HCT116 (cell line): ENCODE results near the gene FHL2. TPM values are rescaled to one million over a fixed set of nuclear protein-coding genes. Genes with fewer than 3 reads are reported as not detected.

ENCODE experiments used
- ATAC-seq: fragments of 200-7000 bp; cut with Tn5 transposase; 2 replicates; pipeline ENCODE4 v1.9.1; 2020; ENCODE audit warnings: mild to moderate bottlenecking, moderate library complexity
- BruUV-seq: library from RNA; stranded (reverse); fragments of 400-500 nt; replicated peaks from 2 replicates; lab custom pipeline; 2021; lab: Mats Ljungman, UMichigan
- CTCF ChIA-PET: fragments of 300-600 bp; sonication (Branson Sonifier 250); formaldehyde crosslinking; loops from one replicate; lab custom pipeline; 2021; ENCODE audit warnings: antibody characterized with exemption; lab: Charles Lee
- POLR2A ChIA-PET: fragments of 300-600, 350-600 bp; sonication (Branson Sonifier 250); formaldehyde crosslinking; loops from one replicate; lab custom pipeline; 2021; ENCODE audit warnings: antibody characterized with exemption; lab: Charles Lee
- RAD21 ChIA-PET, 2 experiments: fragments of 300-600 bp; sonication (Branson Sonifier 250); formaldehyde crosslinking; loops; one replicate each; lab custom pipeline; 2023; ENCODE audit warnings: low total read pairs in 2 of 2; ENCODE audit not compliant: uncharacterized antibody in 2 of 2, unreplicated experiment in 2 of 2, low non-redundant PET in 1 of 2; lab: Charles Lee
- DNase-seq: peaks from one replicate; pipeline ENCODE4 v3.0.0-alpha.2; 2010; ENCODE audit warnings: low read depth, low spot score
- H2AFZ ChIP-seq: fragments of 200-600 bp; shearing (Covaris generic), sonication (generic); 2 replicates; pipeline ENCODE4 v1.6.1; 2017; ENCODE audit warnings: low read depth, mixed run types, mixed read lengths, antibody characterized with exemption, low read length; ENCODE audit not compliant: poor library complexity, severe bottlenecking
- H3K27ac ChIP-seq: 2 replicates; pipeline ENCODE4 v1.5.1; 2012; ENCODE audit warnings: low read depth, low read length
- H3K27me3 ChIP-seq: fragments of 200-600 bp; sonication (generic); 2 replicates; pipeline ENCODE4 v1.6.1; 2016; ENCODE audit warnings: mixed run types, low read length, mixed read lengths; ENCODE audit not compliant: insufficient read depth
- H3K36me3 ChIP-seq, 2 experiments: fragments of 200-500 bp in 1 of 2; fragments of 200-600 bp in 1 of 2; sonication (Bioruptor generic) in 1 of 2; sonication (generic) in 1 of 2; 2 replicates each; pipeline versions ENCODE4 v1.5.1 to v1.6.1; 2014 to 2016; ENCODE audit warnings: low read length in 2 of 2, inconsistent platforms in 1 of 2, mixed read lengths in 1 of 2, mixed run types in 1 of 2; ENCODE audit not compliant: insufficient read depth in 2 of 2, control insufficient read depth in 1 of 2
- H3K4me1 ChIP-seq, 2 experiments: fragments of 200-600 bp in 1 of 2; sonication (generic) in 1 of 2; 2 replicates each; pipeline versions ENCODE4 v1.5.1 to v1.6.1; 2012 to 2017; ENCODE audit warnings: low read length in 2 of 2, inconsistent platforms in 1 of 2, mild to moderate bottlenecking in 1 of 2, mixed read lengths in 1 of 2, mixed run types in 1 of 2, moderate library complexity in 1 of 2; ENCODE audit not compliant: insufficient read depth in 2 of 2, control insufficient read depth in 1 of 2
- H3K4me2 ChIP-seq: fragments of 200-600 bp; sonication (generic); 2 replicates; pipeline ENCODE4 v1.6.1; 2017; ENCODE audit warnings: mixed run types, low read length, mixed read lengths
- H3K4me3 ChIP-seq, 2 experiments: fragments of 200-600 bp in 1 of 2; sonication (generic) in 1 of 2; replicated peaks in 1 of 2; 2 replicates each; pipeline ENCODE4 v1.5.1; 2011 to 2016; ENCODE audit warnings: low read length in 2 of 2, control low read depth in 1 of 2, low read depth in 1 of 2, mild to moderate bottlenecking in 1 of 2, mixed read lengths in 1 of 2, mixed run types in 1 of 2
- H3K79me2 ChIP-seq: fragments of 200-600 bp; sonication (generic); 2 replicates; pipeline ENCODE4 v1.6.1; 2017; ENCODE audit warnings: mild to moderate bottlenecking, mixed run types, low read length, moderate library complexity, mixed read lengths; ENCODE audit not compliant: insufficient read depth
- H3K9ac ChIP-seq: fragments of 200-600 bp; sonication (generic); 2 replicates; pipeline ENCODE4 v1.6.1; 2016; ENCODE audit warnings: low read length, mixed read lengths
- H3K9me2 ChIP-seq: fragments of 200-600 bp; sonication (generic), shearing (Covaris generic); 2 replicates; pipeline ENCODE4 v1.6.1; 2017; ENCODE audit warnings: mixed run types, mild to moderate bottlenecking, moderate library complexity; ENCODE audit not compliant: insufficient read depth
- H3K9me3 ChIP-seq, 2 experiments: fragments of 200-500 bp in 1 of 2; fragments of 200-600 bp in 1 of 2; sonication (Bioruptor generic) in 1 of 2; sonication (generic) in 1 of 2; 2 replicates each; pipeline ENCODE4 v1.6.1; 2014 to 2017; ENCODE audit warnings: low read length in 2 of 2, mixed read lengths in 2 of 2, inconsistent platforms in 1 of 2, low read depth in 1 of 2, mild to moderate bottlenecking in 1 of 2, mixed run types in 1 of 2, moderate library complexity in 1 of 2; ENCODE audit not compliant: control insufficient read depth in 1 of 2, insufficient read depth in 1 of 2
- H4K20me1 ChIP-seq: fragments of 200-600 bp; sonication (generic), shearing (Covaris generic); 2 replicates; pipeline ENCODE4 v1.6.1; 2017; ENCODE audit warnings: mixed run types, mild to moderate bottlenecking, moderate library complexity; ENCODE audit not compliant: insufficient read depth
- CBX3 ChIP-seq: IDR thresholded peaks from 2 replicates; pipeline ENCODE4 v1.6.1; 2012; ENCODE audit warnings: low read depth
- ELF1 ChIP-seq: IDR thresholded peaks from 2 replicates; pipeline ENCODE4 v1.6.1; 2012; ENCODE audit warnings: low read depth, borderline replicate concordance
- EZH2phosphoT487 ChIP-seq: fragments of 200-600 bp; IDR thresholded peaks from 2 replicates; pipeline ENCODE4 v1.6.1; 2018; ENCODE audit warnings: antibody characterized with exemption, borderline replicate concordance
- JUND ChIP-seq: IDR thresholded peaks from 2 replicates; pipeline ENCODE4 v1.6.1; 2012
- POLR2AphosphoS5 ChIP-seq: IDR thresholded peaks from 2 replicates; pipeline ENCODE4 v1.6.1; 2011; ENCODE audit warnings: mild to moderate bottlenecking, low read depth, low read length, moderate library complexity
- SP1 ChIP-seq: IDR thresholded peaks from 2 replicates; pipeline ENCODE4 v1.6.1; 2012; ENCODE audit warnings: low read depth
- SRF ChIP-seq: IDR thresholded peaks from 2 replicates; pipeline ENCODE4 v1.6.1; 2012; ENCODE audit warnings: low read depth
- YY1 ChIP-seq: IDR thresholded peaks from 2 replicates; pipeline ENCODE4 v1.6.1; 2011; ENCODE audit warnings: low read length, low read depth, moderate library complexity, mild to moderate bottlenecking; ENCODE audit not compliant: insufficient replicate concordance; ENCODE audit errors: extremely low read depth
- ZFX ChIP-seq: fragments of 450-650 bp; IDR thresholded peaks from 2 replicates; pipeline ENCODE4 v1.6.1; 2017
- intact Hi-C: fragments of 100-400 bp; cut with micrococcal nuclease; formaldehyde crosslinking; loops from 2 replicates; pipeline ENCODE4 v1.10.0; 2022
- total RNA-seq: library from RNA; stranded (reverse); gene quantifications from one replicate; pipeline ENCODE4 v1.2.1, GENCODE V29; 2021; ENCODE audit not compliant: unreplicated experiment
- TF ChIP-seq, protein P1 (sequence below): IDR thresholded peaks from 2 replicates; pipeline ENCODE4 v1.6.1; 2011; ENCODE audit warnings: mild to moderate bottlenecking, low read length, moderate library complexity; ENCODE audit not compliant: insufficient replicate concordance; ENCODE audit errors: extremely low read depth
- TF ChIP-seq, protein P2 (sequence below): IDR thresholded peaks from 2 replicates; pipeline ENCODE4 v1.6.1; 2012; ENCODE audit warnings: low read depth
- TF ChIP-seq, protein P3 (sequence below): IDR thresholded peaks from 2 replicates; pipeline ENCODE4 v1.6.1; 2012
- TF ChIP-seq, protein P4 (sequence below): IDR thresholded peaks from 2 replicates; pipeline ENCODE4 v1.6.1; 2012

Gene FHL2
- total RNA-seq, 1 experiment from 2014 or later, result 86.6 TPM

DNA sequence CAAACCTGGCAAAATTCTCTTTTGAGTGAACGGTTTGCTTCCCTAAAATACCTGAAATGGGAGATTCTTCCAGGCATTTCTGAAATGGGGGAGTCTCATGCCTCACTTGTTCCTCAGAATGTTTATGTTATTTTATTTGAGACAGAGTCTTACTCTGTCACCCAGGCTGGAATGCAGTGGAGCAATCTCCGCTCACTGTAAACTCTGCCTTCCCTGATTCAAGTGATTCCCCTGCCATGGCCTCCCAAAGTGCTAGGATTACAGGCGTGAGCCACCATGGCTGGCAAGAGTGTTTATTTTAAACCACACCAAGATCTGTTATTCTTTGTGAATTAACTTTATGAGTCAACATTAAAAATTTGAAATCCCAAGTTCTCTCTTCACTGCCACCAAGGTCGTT is 6.4 kb upstream of the FHL2 start:
- intact Hi-C loops, result no loop called here

DNA sequence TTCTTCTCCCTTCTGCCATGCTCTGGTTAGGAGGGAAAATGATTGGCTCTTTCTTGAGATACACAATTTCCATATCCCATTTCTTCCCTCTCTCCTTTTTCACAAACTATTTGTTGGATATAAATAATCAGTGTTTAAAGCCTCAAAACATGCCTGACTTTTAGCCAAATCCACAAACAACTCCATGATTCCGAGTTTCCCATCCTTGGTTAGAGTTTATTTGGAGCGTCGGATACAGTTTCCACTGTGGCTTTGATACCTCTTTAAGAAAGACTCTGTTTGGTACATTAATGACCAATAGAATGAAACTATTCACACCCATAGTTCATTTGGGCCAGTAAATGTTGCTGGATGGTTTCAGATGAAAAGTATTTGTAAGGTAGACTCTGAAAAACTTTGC is 5.9 kb upstream of the FHL2 start:
- Histone ChIP-seq H3K9me3 (no peaks in the 10 kb centered on the region), H3K79me2 (no peaks in the 10 kb centered on the region), H3K4me2 (peak overlapping the region; percentile 70), H3K4me3 (peak overlapping the region in 1 of 2 experiments; percentile 50; a peak in 2 of 4 replicates), H3K4me1 (peaks cover 34 to 59% of the 10 kb centered on the region in 2 experiments), H2AFZ (peak overlapping the region; percentile 41), H3K9ac (peak overlapping the region; percentile 53), H3K9me2 (no peaks in the 10 kb centered on the region), H4K20me1 (no peaks in the 10 kb centered on the region), H3K36me3 (no peaks in the 10 kb centered on the region), H3K27me3 (no peaks in the 10 kb centered on the region), H3K27ac (peak overlapping the region; percentile 83)
- DNase-seq (no peak), ATAC-seq (no peak)
- TF ChIP-seq, protein P1, sequence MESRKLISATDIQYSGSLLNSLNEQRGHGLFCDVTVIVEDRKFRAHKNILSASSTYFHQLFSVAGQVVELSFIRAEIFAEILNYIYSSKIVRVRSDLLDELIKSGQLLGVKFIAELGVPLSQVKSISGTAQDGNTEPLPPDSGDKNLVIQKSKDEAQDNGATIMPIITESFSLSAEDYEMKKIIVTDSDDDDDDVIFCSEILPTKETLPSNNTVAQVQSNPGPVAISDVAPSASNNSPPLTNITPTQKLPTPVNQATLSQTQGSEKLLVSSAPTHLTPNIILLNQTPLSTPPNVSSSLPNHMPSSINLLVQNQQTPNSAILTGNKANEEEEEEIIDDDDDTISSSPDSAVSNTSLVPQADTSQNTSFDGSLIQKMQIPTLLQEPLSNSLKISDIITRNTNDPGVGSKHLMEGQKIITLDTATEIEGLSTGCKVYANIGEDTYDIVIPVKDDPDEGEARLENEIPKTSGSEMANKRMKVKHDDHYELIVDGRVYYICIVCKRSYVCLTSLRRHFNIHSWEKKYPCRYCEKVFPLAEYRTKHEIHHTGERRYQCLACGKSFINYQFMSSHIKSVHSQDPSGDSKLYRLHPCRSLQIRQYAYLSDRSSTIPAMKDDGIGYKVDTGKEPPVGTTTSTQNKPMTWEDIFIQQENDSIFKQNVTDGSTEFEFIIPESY, result no peak
- TF ChIP-seq, protein P2, sequence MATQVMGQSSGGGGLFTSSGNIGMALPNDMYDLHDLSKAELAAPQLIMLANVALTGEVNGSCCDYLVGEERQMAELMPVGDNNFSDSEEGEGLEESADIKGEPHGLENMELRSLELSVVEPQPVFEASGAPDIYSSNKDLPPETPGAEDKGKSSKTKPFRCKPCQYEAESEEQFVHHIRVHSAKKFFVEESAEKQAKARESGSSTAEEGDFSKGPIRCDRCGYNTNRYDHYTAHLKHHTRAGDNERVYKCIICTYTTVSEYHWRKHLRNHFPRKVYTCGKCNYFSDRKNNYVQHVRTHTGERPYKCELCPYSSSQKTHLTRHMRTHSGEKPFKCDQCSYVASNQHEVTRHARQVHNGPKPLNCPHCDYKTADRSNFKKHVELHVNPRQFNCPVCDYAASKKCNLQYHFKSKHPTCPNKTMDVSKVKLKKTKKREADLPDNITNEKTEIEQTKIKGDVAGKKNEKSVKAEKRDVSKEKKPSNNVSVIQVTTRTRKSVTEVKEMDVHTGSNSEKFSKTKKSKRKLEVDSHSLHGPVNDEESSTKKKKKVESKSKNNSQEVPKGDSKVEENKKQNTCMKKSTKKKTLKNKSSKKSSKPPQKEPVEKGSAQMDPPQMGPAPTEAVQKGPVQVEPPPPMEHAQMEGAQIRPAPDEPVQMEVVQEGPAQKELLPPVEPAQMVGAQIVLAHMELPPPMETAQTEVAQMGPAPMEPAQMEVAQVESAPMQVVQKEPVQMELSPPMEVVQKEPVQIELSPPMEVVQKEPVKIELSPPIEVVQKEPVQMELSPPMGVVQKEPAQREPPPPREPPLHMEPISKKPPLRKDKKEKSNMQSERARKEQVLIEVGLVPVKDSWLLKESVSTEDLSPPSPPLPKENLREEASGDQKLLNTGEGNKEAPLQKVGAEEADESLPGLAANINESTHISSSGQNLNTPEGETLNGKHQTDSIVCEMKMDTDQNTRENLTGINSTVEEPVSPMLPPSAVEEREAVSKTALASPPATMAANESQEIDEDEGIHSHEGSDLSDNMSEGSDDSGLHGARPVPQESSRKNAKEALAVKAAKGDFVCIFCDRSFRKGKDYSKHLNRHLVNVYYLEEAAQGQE, result no peak
- TF ChIP-seq POLR2AphosphoS5, result no peak
- TF ChIP-seq, protein P3, sequence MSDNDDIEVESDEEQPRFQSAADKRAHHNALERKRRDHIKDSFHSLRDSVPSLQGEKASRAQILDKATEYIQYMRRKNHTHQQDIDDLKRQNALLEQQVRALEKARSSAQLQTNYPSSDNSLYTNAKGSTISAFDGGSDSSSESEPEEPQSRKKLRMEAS, result no peak
- TF ChIP-seq JUND, result no peak
- TF ChIP-seq ELF1, result no peak
- POLR2A ChIA-PET, result interaction anchor here (1.2 to 2.1 kb wide), 4 partner anchors 9 to 51 kb away, joined by 5 to 10 read pairs (median 6); no protein-coding TSS in a partner anchor
- intact Hi-C loops, result loop anchor here (1.0 to 5.0 kb wide), 2 partner anchors 51 to 67 kb away; partner anchors contain the start of gene C2orf49
- RAD21 ChIA-PET, result no interaction called here
- TSS peak; percentile 95 for BruUV-seq
- CTCF ChIA-PET, result interaction anchor here (2.0 to 2.1 kb wide), 3 partner anchors 8 to 116 kb away, joined by 6 to 10 read pairs (median 7); no protein-coding TSS in a partner anchor

More for the DNA sequence above, 6.4 kb upstream of the FHL2 start:
- TF ChIP-seq SP1 (no peak), POLR2AphosphoS5 (no peak), EZH2phosphoT487 (no peak), YY1 (no peak), CBX3 (no peak), ZFX (no peak), SRF (no peak)
- TF ChIP-seq, protein P4, sequence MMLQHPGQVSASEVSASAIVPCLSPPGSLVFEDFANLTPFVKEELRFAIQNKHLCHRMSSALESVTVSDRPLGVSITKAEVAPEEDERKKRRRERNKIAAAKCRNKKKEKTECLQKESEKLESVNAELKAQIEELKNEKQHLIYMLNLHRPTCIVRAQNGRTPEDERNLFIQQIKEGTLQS, result no peak
- TF ChIP-seq, protein P3, result no peak
- Histone ChIP-seq H3K27me3 (no peaks in the 10 kb centered on the region), H3K4me2 (peak overlapping the region; percentile 70), H3K79me2 (no peaks in the 10 kb centered on the region), H3K4me3 (no peak overlapping the region), H3K9ac (peak overlapping the region; percentile 53; the same call in 1 of the 2 replicates), H3K9me3 (no peaks in the 10 kb centered on the region), H3K36me3 (no peaks in the 10 kb centered on the region), H3K27ac (peak overlapping the region; percentile 83; the same call in 1 of the 2 replicates), H4K20me1 (no peaks in the 10 kb centered on the region), H3K4me1 (peaks cover 35 to 59% of the 10 kb centered on the region in 2 experiments), H2AFZ (peak overlapping the region; percentile 41), H3K9me2 (no peaks in the 10 kb centered on the region)
- ATAC-seq (no peak), DNase-seq (no peak)
- no TSS peak for BruUV-seq
- RAD21 ChIA-PET, result no interaction called here
- CTCF ChIA-PET, result no interaction called here
- POLR2A ChIA-PET, result no interaction called here
